Ecto neural progenitor cell (in vitro differentiated cells): ENCODE measurements around the gene TBC1D5.
"Not testable (repeated sequence)": the region's sequence is repeated elsewhere in the genome, so short reads cannot be mapped to it uniquely, and the experiment has no call there.

Experiments
- DNase-seq: peaks from one replicate; pipeline ENCODE4 v3.0.0-alpha.2; 2018; ENCODE audit warnings: low spot score

Gene TBC1D5

DNA sequence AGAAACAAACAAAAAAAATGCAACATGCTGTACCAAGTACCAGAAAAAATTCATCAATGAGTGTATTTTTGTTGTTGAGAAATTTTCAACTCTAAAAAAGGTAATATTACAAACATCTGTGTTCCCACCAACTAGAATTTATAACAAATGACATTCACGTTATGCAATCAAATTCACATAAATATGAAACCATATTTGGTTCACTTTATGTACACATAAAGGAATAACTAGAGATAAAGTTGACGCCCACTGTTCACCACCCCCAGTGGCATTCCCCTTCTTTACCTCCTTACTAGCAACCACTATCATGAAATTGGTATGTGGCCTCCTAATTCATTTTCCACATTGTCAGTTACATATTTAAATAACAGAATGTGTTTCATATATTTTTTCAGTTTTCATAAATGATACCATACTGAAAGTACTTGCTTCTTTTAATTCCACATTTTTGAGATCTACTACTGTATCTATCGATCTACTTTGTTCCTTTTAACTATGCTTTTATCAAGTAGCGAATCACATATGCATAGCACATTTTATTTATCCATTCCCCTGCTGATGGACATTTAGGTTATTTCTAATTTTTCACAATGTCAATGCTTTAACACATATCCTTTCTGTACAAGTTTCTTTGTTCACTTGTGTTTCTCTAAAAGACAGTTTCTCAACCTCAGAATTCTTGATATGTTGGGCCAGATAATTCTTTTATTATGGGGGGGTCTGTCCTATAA is 34.5 kb downstream of the TBC1D5 start:
- no peak for DNase-seq

GRCh38 chr3:17705991-17706390 is 36.4 kb downstream of the TBC1D5 start:
- not testable (repeated sequence) for DNase-seq

- DNase-seq: not testable (repeated sequence)
Observed at GRCh38 chr3:17699815-17700214, 42.6 kb downstream of the TBC1D5 start.

GRCh38 chr3:17695665-17696064 is 46.8 kb downstream of the TBC1D5 start:
- DNase-seq: not testable (repeated sequence)

DNA sequence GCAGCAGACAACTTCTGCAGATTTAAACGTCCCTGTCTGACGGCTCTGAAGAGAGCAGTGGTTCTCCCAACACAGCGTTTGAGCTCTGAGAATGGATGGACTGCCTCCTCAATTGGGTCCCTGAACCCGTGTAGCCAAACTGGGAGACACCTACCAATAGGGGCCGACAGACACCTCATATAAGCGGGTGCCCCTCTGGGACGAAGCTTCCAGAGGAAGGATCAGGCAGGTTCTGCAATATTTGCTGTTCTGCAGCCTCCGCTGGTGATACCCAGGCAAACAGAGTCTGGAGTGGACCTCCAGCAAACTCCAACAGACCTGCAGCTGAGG is 48.8 kb downstream of the TBC1D5 start:
- DNase-seq: not testable (repeated sequence)

- not testable (repeated sequence) for DNase-seq
Observed at GRCh38 chr3:17692846-17693669, 49.4 kb downstream of the TBC1D5 start.

- no peak for DNase-seq
Observed at GRCh38 chr3:17687566-17687965, 54.9 kb downstream of the TBC1D5 start.

GRCh38 chr3:17686613-17687012 is 55.8 kb downstream of the TBC1D5 start:
- DNase-seq: no peak

GRCh38 chr3:17683542-17684207 is 58.8 kb downstream of the TBC1D5 start:
- no peak for DNase-seq

DNA sequence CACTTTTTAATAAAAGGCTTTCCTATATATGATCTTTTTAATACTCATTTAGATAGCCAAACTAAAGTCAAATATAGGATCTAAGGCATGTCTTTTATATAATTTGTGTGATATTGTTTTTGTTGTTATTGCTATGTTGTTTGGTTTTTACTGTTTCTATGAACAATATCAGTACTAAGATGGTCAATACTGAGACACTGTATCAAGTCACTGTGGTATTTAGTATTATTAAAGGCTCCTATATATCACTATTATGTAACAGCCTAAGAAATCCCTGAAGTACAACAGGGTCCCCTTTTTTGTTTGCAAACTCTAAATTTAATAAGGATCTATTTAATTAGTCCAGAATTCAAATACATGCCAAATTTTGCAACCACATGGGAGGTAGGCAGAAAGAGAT is 61.9 kb downstream of the TBC1D5 start:
- DNase-seq: no peak

- DNase-seq: no peak
Observed at GRCh38 chr3:17678116-17678741, 64.2 kb downstream of the TBC1D5 start.

GRCh38 chr3:17674082-17674686 is 68.2 kb downstream of the TBC1D5 start:
- no peak for DNase-seq

DNA sequence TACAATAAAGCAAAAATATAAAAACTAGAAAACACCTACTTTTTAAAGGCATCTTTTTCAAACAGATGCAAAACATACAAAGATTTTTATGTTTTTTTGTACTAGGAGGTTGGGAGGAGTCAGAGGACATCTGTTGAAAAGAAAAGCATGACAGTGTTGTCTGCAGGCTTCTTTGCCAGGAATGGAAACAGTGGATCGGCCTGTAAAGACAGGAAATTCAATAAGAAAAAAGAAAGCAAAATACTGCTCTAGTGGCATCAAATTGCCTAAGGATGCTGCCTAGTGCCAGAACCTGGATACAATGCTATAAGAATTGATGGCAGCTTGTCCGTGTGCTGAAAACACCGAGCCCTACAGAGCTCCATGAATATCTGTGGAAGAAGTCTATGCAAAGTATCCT is 69.9 kb downstream of the TBC1D5 start:
- DNase-seq: no peak

- DNase-seq: no peak
Observed at GRCh38 chr3:17670749-17671148, 71.7 kb downstream of the TBC1D5 start.

DNA sequence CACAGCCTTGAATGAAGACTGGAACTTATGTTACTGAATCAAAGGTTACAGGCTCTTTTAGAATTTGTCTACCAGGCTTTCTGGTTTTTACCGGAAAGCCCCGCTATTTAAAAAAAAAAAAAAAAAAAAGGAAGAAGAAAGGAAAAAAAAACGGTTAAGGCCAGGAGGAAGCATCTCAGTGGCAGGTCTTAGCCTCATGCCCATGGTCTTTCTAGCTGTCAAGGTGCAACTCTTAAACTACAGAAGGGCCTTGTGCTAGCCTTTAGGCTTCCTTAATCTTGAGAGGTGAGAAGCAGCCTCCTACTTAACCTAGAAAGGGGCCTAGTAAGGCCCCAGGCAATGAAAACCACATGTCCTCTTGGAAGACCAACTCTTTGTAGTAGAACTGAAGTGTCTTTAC is 77.5 kb downstream of the TBC1D5 start:
- no peak for DNase-seq

DNA sequence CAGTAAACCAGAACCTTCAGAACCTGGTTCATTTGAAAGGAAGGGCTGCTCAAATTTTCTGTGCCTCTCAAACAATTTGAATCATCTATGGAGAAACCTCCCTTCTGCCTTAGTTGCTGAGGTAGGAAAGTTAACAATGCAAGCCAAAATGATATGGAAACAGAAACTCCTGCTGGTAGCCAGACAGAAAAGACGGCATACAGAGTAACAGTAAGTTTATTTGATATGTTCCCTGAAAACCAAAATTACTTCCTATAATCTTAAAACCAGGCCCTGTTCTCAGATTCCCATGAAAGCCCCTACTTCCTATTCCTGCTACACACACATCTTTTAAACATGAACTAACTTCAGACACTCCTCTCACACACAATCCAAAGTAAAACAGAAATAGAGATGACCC is 86.2 kb downstream of the TBC1D5 start:
- no peak for DNase-seq

GRCh38 chr3:17655743-17656142 is 86.7 kb downstream of the TBC1D5 start:
- DNase-seq: no peak

DNA sequence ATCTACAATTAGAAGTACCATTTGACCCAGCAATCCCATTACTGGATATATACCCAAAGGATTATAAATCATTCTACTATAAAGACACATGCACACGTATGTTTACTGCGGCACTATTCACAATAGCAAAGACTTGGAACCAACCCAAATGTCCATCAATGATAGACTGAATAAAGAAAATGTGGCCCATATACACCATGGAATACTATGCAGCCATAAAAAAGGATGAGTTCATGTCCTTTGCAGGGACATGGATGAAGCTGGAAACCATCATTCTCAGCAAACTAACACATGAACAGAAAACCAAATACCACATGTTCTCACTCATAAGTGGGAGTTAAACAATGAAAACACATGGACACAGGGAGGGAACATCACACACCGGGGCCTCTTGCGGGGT is 92.7 kb downstream of the TBC1D5 start:
- not testable (repeated sequence) for DNase-seq

DNA sequence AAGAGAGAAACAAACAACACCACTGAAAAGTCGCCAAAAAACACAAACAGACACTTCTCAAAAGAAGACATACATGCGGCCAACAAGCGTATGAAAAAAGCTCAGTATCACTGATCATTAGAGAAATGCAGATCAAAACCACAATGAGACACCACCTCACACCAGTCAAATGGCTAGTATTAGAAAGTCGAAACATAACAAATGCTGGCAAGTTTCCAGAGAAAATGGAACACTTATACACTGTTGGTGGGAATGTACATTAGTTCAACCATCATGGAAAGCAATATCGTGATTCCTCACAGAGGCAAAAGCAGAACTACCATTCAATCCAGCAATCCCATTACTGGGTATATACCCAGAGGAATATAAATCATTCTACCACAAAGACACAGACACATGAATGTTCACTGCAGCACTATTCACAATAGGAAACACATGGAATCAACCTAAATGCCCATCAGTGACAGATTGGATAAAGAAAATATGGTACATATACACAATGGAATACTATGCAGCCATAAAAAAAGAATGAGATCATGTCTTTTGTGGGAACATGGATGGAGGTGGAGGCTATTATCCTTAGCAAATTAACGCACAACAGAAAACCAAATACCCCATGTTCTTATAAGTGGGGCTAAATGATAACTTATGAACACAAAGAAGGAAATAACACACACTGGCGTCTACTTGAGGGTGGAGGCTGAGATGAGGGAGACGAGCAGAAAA is 93.6 kb downstream of the TBC1D5 start:
- not testable (repeated sequence) for DNase-seq

DNA sequence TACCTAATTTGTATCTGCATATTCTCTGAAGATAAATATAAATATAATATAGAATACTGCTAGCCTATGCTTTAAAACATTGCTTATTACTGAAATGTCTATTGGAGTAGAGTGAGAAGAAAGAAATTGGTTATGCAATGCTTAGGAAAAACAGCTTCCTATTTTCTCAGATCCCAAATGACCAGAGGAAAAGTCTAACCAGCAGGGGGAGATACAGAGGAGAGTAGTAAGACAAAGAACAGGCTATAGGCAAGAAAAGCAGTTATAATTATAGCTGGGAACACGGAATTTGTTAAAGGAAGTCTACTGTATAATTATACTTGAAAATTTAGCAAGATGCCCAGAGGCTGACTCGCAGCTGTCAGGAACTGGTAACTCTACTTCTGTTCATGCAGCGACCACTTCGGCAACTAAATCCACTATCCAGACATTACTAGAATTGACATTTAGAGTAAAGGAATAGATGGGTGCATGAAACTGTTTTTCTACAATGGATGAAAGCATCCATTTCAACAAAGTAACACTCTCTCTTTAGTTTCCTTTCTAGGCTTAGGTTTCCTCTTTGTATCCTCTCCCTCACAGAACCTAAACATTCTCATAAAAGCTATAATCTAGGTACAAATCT is 97.2 kb downstream of the TBC1D5 start:
- no peak for DNase-seq

GRCh38 chr3:17643691-17644090 is 98.7 kb downstream of the TBC1D5 start:
- no peak for DNase-seq
